BE2C (cell line): ENCODE measurements around the gene LYRM2.
"Not testable (repeated sequence)": the region's sequence is repeated elsewhere in the genome, so short reads cannot be mapped to it uniquely, and the experiment has no call there.

Experiments
- DNase-seq: peaks from one replicate; pipeline ENCODE4 v3.0.0-alpha.2; 2020
- H3K27me3 ChIP-seq: fragments of 250-450 bp; sonication (Bioruptor Pico); 2 replicates; pipeline ENCODE4 v1.5.1; 2020; ENCODE audit warnings: mild to moderate bottlenecking
- H3K36me3 ChIP-seq: fragments of 250-450 bp; sonication (Bioruptor Pico); 2 replicates; pipeline ENCODE4 v1.5.1; 2020; ENCODE audit warnings: mild to moderate bottlenecking
- H3K4me1 ChIP-seq: fragments of 250-450 bp; sonication (Bioruptor Pico); 2 replicates; pipeline ENCODE4 v1.5.1; 2020
- H3K4me3 ChIP-seq: 2 replicates; pipeline ENCODE4 v1.5.1; 2011; ENCODE audit warnings: low read depth, low read length
- H3K9me3 ChIP-seq: fragments of 250-450 bp; sonication (Bioruptor Pico); 2 replicates; pipeline ENCODE4 v1.5.1; 2020
- CTCF ChIP-seq: IDR thresholded peaks from 2 replicates; pipeline ENCODE4 v1.5.1; 2012; ENCODE audit warnings: mild to moderate bottlenecking, low read depth, low read length

LYRM2 gene

GRCh38 chr6:89642956-89643355, 4.4 kb upstream of the LYRM2 start:
- Histone ChIP-seq H3K27me3 (no peaks in the 10 kb centered on the region), H3K4me1 (no peaks in the 10 kb centered on the region; the same call in 1 of the 2 replicates), H3K4me3 (no peak overlapping the region), H3K9me3 (no peaks in the 10 kb centered on the region), H3K36me3 (peaks cover 65% of the 10 kb centered on the region)
- TF ChIP-seq CTCF: no peak
- no peak for DNase-seq

GRCh38 chr6:89641581-89641980, 3.0 kb upstream of the LYRM2 start:
- not testable (repeated sequence) for H3K4me1 ChIP-seq, H3K27me3 ChIP-seq, DNase-seq, H3K9me3 ChIP-seq, H3K4me3 ChIP-seq
- H3K36me3 ChIP-seq: peaks cover 58% of the 10 kb centered on the region

GRCh38 chr6:89640804-89641203, 2.3 kb upstream of the LYRM2 start:
- Histone ChIP-seq H3K27me3 (no peaks in the 10 kb centered on the region), H3K4me1 (no peaks in the 10 kb centered on the region; the same call in 1 of the 2 replicates), H3K9me3 (no peaks in the 10 kb centered on the region), H3K36me3 (peaks cover 57% of the 10 kb centered on the region), H3K4me3 (no peak overlapping the region)
- no peak for DNase-seq
- no peak for TF ChIP-seq CTCF

GRCh38 chr6:89637960-89638319, 607 bp downstream of the LYRM2 start:
- TF ChIP-seq CTCF: no peak
- H3K4me1 ChIP-seq: no peaks in the 10 kb centered on the region; the same call in 1 of the 2 replicates
- no peaks in the 10 kb centered on the region for H3K27me3 ChIP-seq
- no peaks in the 10 kb centered on the region for H3K9me3 ChIP-seq
- DNase-seq: no peak
- H3K36me3 ChIP-seq: peaks cover 28% of the 10 kb centered on the region
- peak overlapping the region; percentile 75 for H3K4me3 ChIP-seq

- not testable (repeated sequence) for H3K9me3 ChIP-seq, H3K4me3 ChIP-seq, DNase-seq, H3K4me1 ChIP-seq, H3K27me3 ChIP-seq
- H3K36me3 ChIP-seq: peaks cover 16% of the 10 kb centered on the region
Observed at GRCh38 chr6:89636412-89636811, 2.1 kb downstream of the LYRM2 start.

- TF ChIP-seq CTCF: no peak
- DNase-seq: no peak
- no peak overlapping the region for H3K4me3 ChIP-seq
- no peaks in the 10 kb centered on the region for H3K9me3 ChIP-seq
- H3K27me3 ChIP-seq: no peaks in the 10 kb centered on the region
- no peaks in the 10 kb centered on the region; the same call in 1 of the 2 replicates for H3K36me3 ChIP-seq
- no peaks in the 10 kb centered on the region for H3K4me1 ChIP-seq
Observed at GRCh38 chr6:89630488-89630887, 8.1 kb downstream of the LYRM2 start.

- DNase-seq: no peak
- no peak for TF ChIP-seq CTCF
- Histone ChIP-seq H3K36me3 (no peaks in the 10 kb centered on the region), H3K9me3 (no peaks in the 10 kb centered on the region), H3K4me1 (no peaks in the 10 kb centered on the region), H3K4me3 (no peak overlapping the region), H3K27me3 (no peaks in the 10 kb centered on the region)
Observed at GRCh38 chr6:89623749-89624148, 14.8 kb downstream of the LYRM2 start.
